GM12865 (cell line): ENCODE data around the gene IFIT1B.
"Not testable (repeated sequence)": the region's sequence is repeated elsewhere in the genome, so short reads cannot be mapped to it uniquely, and the experiment has no call there.

ENCODE experiments used
- DNase-seq: peaks from one replicate; pipeline ENCODE4 v3.0.0; 2010; ENCODE audit warnings: low read depth
- H3K4me3 ChIP-seq: 2 replicates; pipeline ENCODE4 v1.5.1; 2011; ENCODE audit warnings: mild to moderate bottlenecking, low read depth, low read length, control low read depth
- TF ChIP-seq, protein P1 (sequence below): IDR thresholded peaks from 2 replicates; pipeline ENCODE4 v1.5.1; 2011; ENCODE audit warnings: low read length, control low read depth, low read depth, inconsistent platforms; ENCODE audit not compliant: insufficient read depth; ENCODE audit errors: missing control alignments

IFIT1B gene

GRCh38 chr10:89377705-89378637 is at the start of gene IFIT1B:
Gene IFIT1B (plus strand): TSS chr10:89378056. CDS start chr10:89378136, 80 bp downstream.
- H3K4me3 ChIP-seq, result no peak within 1 kb of the TSS
- TF ChIP-seq, protein P1, sequence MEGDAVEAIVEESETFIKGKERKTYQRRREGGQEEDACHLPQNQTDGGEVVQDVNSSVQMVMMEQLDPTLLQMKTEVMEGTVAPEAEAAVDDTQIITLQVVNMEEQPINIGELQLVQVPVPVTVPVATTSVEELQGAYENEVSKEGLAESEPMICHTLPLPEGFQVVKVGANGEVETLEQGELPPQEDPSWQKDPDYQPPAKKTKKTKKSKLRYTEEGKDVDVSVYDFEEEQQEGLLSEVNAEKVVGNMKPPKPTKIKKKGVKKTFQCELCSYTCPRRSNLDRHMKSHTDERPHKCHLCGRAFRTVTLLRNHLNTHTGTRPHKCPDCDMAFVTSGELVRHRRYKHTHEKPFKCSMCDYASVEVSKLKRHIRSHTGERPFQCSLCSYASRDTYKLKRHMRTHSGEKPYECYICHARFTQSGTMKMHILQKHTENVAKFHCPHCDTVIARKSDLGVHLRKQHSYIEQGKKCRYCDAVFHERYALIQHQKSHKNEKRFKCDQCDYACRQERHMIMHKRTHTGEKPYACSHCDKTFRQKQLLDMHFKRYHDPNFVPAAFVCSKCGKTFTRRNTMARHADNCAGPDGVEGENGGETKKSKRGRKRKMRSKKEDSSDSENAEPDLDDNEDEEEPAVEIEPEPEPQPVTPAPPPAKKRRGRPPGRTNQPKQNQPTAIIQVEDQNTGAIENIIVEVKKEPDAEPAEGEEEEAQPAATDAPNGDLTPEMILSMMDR, result no peak
- no peak for DNase-seq

DNA sequence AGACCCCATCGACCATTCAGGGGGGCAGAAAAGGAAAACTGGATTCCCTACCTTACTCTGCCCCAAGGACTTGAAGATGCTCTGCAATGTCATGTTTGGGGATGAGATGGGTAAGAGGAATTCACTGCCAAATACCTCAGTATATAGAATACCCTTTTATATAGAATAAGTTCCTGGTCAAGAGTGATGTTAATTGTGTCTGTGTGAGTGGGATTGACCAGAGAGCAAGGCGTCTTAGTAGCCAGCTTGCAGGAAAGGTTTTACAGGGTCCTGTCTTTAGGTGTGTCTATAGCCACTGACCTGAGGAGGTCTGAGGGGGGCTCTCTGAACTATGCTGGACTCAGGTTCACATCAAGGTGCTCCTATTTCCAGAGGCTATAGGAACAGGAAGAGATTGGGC is 48.7 kb upstream of the IFIT1B start:
- TF ChIP-seq, protein P1, result no peak
- peak overlapping the region; percentile 62 for H3K4me3 ChIP-seq
- DNase-seq, result no peak

DNA sequence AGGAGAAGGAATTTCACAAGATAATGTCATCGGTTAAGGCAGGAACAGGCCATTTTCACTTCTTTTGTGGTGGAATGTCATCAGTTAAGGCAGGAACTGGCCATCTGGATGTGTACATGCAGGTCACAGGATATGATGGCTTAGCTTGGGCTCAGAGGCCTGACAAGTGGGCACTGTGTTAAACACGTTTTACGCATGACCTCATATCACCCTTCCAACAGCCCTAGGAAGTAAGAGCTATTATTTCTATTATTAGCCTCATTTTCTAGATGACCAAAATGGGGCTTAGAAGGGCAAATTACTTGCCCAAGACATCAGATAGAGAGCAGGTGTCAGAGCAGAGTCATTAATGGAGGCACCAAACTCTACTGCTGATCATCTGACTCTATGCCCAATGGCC is 47.8 kb upstream of the IFIT1B start:
- DNase-seq, result peak; percentile 59
- H3K4me3 ChIP-seq, result peak overlapping the region; percentile 36

DNA sequence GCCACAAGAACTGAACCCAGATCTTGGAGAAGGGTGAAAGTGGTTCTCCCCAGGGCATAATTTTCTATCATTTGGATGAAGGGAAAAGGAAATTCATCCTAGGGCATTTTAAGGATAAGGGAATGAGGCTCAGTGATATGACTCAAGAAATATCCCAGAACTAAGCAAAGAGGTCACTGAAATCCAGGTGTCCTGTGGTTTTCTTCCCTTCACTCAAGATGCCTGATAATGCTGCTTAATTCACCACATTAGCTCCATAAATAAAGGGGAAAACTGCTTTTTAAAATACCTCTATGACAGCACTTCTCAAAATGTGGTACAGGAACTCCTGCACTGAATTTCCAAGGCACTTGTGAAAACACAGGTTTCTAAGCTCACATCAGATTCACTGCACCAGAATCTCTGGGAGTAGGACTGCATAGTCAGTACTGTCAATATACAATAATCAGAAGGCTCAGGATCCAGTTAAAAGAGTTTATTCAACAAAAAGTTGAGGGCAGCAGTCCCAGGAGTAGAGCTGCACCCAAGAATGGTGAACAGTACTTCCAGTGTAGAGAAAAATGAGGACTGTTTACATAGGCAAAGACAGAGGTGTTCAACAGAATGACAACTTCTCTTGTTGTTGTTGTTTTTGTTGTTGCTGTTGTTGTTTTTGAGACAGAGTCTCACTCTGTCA is 47.2 kb upstream of the IFIT1B start:
- no peak for DNase-seq
- peak overlapping the region; percentile 36 for H3K4me3 ChIP-seq
- TF ChIP-seq, protein P1, result no peak

- H3K4me3 ChIP-seq, result peak overlapping the region; percentile 90
These were observed 46.3 kb upstream of the IFIT1B start for GRCh38 chr10:89331487-89332122.

GRCh38 chr10:89332123-89332633 is 45.7 kb upstream of the IFIT1B start:
- TF ChIP-seq, protein P1, result no peak
- peak; percentile 91 for DNase-seq
- peak overlapping the region; percentile 90 for H3K4me3 ChIP-seq

More at GRCh38 chr10:89331487-89332122, 46.3 kb upstream of the IFIT1B start:
- not testable (repeated sequence) for DNase-seq

- DNase-seq, result peak; percentile 37
- H3K4me3 ChIP-seq, result peak overlapping the region; percentile 90
- TF ChIP-seq, protein P1, result no peak
These were observed 42.6 kb upstream of the IFIT1B start for GRCh38 chr10:89335226-89335625.
